Measurements from ENCODE around the gene ZBTB1.
"Not testable (repeated sequence)": the region's sequence is repeated elsewhere in the genome, so short reads cannot be mapped to it uniquely, and the experiment has no call there.

The ZBTB1 gene

GRCh38 chr14:64563696-64564095 lies 59.1 kb downstream of the ZBTB1 start:
- H3K4me3 ChIP-seq (ENCODE audit: low read depth, low read length): no peak overlapping the region

GRCh38 chr14:64566651-64567122 lies 62.1 kb downstream of the ZBTB1 start:
- H3K4me3 ChIP-seq (ENCODE audit: low read depth, low read length): no peak overlapping the region

GRCh38 chr14:64569138-64569631 lies 64.6 kb downstream of the ZBTB1 start:
- no peak overlapping the region for H3K4me3 ChIP-seq (ENCODE audit: low read depth, low read length)

- not testable (repeated sequence) for H3K4me3 ChIP-seq (ENCODE audit: low read depth, low read length)
Measured at GRCh38 chr14:64569646-64570045, 65.1 kb downstream of the ZBTB1 start.

GRCh38 chr14:64572386-64573104 lies 68.0 kb downstream of the ZBTB1 start:
- no peak overlapping the region for H3K4me3 ChIP-seq (ENCODE audit: low read depth, low read length)

- no peak overlapping the region for H3K4me3 ChIP-seq (ENCODE audit: low read depth, low read length)
Measured at GRCh38 chr14:64573109-64573508, 68.5 kb downstream of the ZBTB1 start.
